IPS-11a (cell line): ENCODE results near the gene UBN1.
A peak's percentile ranks its signal among the peaks of the same experiment; 100 is the strongest.

Source experiments
- H3K4me3 ChIP-seq: one replicate; pipeline ENCODE4 v1.5.1; 2013; ENCODE audit warnings: low read depth, low read length, control low read depth

Gene UBN1

DNA sequence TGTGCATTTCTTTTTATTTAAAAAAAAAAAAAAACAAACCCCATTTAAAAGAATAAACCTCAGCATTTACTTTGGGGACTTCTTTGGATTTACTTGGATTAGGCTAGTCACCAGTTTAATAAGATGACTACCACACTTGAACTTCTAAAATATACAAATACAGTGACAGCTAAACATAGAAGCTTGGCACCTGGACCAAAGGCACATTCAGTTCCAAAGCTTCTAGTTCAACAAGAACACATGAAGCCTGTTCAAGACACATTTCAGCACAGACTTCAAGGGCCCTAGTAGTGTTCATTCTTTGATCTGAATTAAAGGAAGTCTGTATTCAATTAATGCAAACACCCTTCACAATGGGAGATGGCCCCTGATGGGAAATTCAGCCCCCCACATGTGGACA lies 33.2 kb upstream of the UBN1 start:
- no peak overlapping the region for H3K4me3 ChIP-seq

DNA sequence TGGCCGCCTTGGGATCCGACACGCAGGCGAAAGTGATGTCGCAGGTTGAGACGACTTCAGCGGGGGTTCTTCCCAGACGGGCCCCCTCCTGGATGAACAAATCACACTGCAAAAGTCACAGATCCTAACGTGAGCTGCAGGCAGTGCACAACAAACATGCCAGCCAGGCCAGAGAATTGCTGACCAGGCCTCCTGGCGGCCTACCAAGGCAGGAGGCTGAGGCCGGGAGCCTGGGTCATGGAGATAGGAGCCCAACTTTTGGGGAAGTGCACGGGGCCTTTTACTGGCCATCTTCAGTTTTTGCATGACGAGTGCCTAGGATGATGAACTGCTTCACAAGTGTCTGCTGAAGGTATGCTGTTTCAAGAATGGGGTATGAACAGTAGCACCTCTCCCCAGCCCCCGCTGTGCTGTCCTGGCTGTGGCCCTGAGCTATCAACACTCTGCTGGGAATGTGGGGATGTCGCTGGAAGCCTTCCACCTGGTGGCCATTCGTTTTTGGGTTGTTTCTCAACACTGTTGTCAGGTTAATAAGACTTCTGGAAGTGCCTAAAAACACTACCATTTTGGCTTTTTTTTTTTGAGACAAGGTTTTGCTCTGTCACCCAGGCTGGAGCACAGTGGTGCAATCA lies 32.6 kb upstream of the UBN1 start:
- no peak overlapping the region for H3K4me3 ChIP-seq

- H3K4me3 ChIP-seq, result no peak overlapping the region
These were observed 26.6 kb upstream of the UBN1 start for GRCh38 chr16:4820652-4821051.

- H3K4me3 ChIP-seq, result no peak overlapping the region
These were observed 22.1 kb upstream of the UBN1 start for GRCh38 chr16:4825196-4825595.

DNA sequence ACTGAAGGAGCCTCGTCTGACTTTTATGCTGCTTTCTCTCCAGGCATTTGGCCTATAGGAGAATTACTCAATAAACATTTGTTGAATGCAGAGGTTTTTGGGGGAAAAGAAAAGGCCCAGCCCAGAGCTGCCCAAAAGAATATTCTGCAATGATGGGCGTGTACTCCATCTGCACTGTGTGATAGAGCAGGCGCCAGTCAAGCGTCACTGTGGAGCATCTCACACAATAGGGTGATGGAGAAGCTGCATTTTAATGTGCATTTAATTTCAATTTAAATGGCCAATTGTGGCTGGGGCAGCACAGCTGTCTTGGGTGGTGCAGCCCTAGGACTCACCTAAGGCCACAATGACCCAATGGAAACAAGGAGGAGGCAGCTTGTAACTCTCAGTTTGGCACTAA lies 20.8 kb upstream of the UBN1 start:
- no peak overlapping the region for H3K4me3 ChIP-seq

DNA sequence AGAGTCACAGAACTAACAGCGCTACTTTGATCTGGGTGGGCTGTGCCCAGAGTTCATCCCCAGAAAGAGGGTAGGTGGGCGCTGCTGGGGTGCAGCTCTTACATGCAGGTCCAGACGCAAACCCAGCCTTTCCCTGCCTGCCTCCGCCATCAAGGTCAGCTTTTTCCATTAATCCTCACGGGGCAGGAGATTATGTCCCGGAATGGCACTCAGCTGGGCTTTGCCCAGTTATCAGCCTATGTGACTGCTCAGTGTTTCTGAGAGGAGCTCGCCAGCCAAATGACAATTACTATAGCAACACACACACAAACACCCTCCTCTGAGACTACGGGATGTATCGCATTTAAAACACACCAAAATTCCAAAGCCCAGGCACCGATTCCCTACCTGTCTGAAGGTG lies 20.3 kb upstream of the UBN1 start:
- H3K4me3 ChIP-seq, result no peak overlapping the region

DNA sequence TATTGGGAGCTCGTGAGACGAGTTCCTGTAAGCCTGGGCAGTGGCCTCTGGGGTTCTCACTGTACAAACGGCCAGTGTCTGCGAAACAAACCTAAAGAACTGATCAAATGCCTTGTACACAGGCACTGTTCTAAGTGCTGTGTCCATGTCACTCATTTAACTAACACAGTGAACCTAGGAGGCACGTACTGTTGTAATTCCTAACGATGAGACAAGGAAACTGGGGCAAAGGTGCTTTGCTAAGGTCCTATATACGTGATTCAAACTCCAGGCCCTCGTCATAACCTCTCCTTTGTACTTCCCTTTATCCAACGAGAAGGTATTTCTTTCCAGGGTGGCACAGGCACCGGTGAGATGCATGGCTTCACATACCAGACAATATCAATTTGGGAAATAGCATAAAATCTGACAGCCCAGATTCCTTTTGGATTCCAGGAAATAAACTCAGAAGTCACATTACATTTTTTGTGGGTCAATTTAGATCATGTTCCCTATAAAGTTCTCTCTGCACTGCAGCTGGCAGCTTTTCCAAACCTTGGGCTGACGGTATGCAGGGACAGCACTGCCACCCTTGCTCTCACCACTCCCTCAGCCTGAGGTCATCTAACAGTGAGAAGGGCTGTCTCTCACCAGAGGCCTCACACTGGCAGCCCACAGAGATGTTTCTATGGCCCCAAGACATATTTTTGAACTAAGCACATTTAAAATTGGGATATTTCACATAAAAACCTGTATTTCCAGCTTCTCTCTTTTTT lies 18.5 kb upstream of the UBN1 start:
- no peak overlapping the region for H3K4me3 ChIP-seq

DNA sequence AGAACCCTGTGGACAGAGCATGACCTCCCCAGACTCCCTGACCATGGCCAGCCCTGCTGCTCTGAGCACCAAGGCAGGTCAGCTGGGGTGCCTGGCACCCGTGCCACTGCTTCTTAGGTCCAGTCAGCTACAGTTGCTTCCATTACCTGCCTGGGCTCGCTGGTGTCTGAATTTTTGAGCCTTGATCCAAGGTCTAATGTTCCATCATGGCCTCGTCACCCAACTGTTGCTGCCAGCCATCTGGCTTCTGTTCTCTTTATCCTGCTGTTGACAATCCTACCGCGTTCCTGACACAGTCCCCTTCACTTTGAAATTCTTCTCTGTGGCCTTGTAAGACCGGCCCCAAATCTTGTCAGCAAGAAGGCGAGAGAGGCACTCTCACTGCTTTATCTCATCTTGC lies 16.9 kb upstream of the UBN1 start:
- H3K4me3 ChIP-seq, result no peak overlapping the region

- H3K4me3 ChIP-seq, result no peak overlapping the region
These were observed 15.7 kb upstream of the UBN1 start for GRCh38 chr16:4831616-4832015.

DNA sequence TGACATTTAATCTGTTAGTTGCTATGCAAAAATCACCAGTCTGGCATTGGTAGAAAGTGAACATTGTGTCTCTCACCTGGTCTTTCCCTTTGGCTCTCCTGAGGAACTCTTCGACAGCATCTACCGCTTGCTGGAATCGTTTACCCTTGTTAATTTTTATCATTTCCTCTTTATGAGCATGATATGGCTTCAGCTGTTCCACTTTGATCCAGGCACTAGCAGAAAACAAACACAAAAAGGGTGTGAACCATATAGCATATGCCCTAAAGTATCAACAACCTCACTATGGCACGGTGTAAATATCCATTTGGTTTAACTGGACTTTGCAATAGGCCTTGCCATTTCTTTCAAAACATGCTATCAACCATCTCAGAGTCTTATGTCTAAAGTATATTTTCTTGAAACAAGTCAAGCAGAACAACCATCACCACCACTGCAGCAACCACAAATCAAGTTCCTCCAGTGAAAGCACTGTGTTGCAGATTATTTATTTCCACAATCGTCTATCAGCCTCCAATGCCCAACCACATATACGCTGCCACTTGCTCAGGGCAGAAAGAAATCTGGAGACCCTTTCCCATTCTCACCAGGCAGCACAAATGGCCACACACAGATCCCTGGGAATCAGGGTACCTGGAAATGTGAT lies 14.5 kb upstream of the UBN1 start:
- no peak overlapping the region for H3K4me3 ChIP-seq

GRCh38 chr16:4833584-4833983 lies 13.7 kb upstream of the UBN1 start:
- no peak overlapping the region for H3K4me3 ChIP-seq

GRCh38 chr16:4836727-4837126 lies 10.6 kb upstream of the UBN1 start:
- H3K4me3 ChIP-seq, result no peak overlapping the region

DNA sequence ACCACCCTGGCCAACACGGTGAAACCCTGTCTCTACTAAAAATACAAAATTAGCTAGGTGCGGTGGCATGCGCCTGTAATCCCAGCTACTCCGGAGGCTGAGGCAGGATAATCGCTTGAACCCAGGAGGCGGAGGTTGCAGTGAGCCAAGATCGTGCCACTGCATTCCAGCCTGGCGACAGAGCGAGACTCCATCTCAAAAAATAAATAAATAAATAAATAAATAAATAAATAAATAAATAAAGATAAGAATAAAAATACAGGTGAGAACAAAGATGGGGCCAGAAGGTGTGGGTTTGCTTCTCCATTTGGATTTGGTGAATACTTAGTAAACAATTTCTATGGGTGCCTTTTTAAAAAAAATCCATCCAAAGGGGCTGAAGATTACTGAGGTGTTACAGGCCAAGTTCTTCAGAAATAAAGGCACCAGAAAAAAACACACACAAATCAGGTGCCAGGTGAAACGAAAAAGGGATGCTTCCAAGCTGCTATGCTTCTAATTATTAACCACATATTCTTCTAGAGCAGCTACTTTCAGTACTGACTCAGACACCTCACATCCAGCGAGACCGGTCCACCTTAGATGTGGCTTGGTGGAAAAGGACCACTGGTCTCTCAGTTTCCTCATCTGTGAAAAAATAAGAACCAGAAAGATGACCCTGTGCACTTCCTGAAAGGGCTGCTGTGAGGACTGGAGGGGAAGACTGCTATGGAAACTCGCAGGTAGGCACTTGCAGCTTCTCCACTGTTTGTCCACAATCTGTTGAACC lies 9.4 kb upstream of the UBN1 start:
- no peak overlapping the region for H3K4me3 ChIP-seq

GRCh38 chr16:4839942-4840341 lies 7.3 kb upstream of the UBN1 start:
- H3K4me3 ChIP-seq, result no peak overlapping the region

DNA sequence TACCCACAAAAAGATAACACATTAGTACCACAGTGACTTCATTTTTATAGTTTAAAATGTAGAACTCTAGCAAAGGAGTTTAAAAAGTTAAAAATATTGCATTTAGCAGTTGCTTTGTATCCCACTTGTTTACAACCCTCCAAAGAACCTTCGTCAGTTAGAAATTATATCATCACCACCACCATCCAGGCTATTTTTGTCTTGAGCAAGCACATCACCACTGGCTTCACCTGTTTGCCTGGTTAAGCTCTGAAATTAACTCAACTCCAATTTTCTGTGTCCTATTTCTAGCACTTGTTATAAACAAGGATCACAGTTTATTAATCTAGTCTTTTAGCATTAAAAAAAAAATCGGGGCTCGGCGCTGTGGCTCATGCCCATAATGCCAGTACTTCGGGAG lies 6.3 kb upstream of the UBN1 start:
- H3K4me3 ChIP-seq, result no peak overlapping the region

GRCh38 chr16:4846503-4846900 lies 779 bp upstream of the UBN1 start:
- peak overlapping the region; percentile 83 for H3K4me3 ChIP-seq

GRCh38 chr16:4847774-4848587 lies 700 bp downstream of the UBN1 start:
- H3K4me3 ChIP-seq, result peak overlapping the region; percentile 83

- no peak overlapping the region for H3K4me3 ChIP-seq
These were observed 2.9 kb downstream of the UBN1 start for GRCh38 chr16:4850211-4850610.

DNA sequence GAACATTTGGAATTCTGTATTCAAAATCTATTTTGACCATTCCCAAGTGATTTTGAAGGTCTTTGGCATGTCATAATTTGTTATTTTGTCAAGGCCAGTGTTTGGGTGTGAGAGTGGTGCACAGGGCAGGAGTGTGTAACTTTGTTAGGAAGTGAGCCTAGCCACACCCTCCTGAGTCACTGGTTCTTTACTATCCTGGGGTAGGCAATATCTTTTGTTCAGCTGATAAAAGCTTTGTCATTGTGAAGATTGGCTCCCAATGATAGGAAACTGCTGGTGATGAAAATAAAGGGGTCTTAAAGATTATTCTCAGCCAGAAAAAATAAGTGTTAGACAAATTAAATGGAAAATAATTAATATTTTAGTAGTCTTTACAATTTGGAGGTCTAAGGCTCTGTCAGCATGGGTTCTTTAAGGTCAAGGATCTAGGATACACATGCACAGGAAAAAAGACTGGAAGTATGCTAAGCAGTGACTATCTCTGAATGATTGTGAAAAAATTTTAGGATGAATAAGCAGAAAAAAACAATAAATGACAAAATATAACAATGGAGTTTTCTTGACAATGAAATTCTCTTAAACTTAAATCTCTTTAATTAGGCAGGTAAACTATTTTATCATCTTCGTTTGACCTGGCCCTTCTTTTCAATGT lies 5.1 kb downstream of the UBN1 start:
- H3K4me3 ChIP-seq, result no peak overlapping the region

DNA sequence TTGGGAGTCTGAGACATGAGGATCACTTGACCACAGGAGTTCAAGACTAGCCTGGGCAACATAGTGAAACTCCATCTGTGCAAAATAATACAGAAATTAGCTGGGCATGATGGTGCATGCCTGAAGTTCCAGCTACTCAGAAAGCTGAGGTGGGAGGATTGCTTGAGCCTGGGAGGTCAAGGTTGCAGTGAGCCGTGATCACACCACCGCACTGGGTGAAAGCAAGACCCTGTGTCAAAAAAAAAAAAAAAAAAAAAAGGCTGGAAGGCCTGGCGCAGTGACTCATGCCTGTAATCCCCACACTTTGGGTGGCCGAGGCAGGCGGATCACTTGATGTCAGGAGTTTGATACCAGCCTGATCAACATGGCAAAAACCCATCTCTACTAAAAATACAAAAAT lies 8.1 kb downstream of the UBN1 start:
- H3K4me3 ChIP-seq, result no peak overlapping the region
